GM19193 (cell line): Measurements from ENCODE around the gene NID1.
A peak's percentile ranks its signal among the peaks of the same experiment; 100 is the strongest.

Experiments
- POLR2A ChIP-seq: IDR thresholded peaks from 4 replicates; pipeline ENCODE4 v1.6.1; 2011; ENCODE audit not compliant: insufficient read depth, insufficient read length; ENCODE audit errors: extremely low read depth

NID1 gene

GRCh38 chr1:235979176-235979575 lies 85.7 kb downstream of the NID1 start:
- TF ChIP-seq POLR2A: no peak

GRCh38 chr1:235976490-235976889 lies 88.4 kb downstream of the NID1 start:
- TF ChIP-seq POLR2A: no peak

GRCh38 chr1:235974616-235975015 lies 90.3 kb downstream of the NID1 start:
- TF ChIP-seq POLR2A: no peak

GRCh38 chr1:235972311-235972689 lies 92.6 kb downstream of the NID1 start:
- TF ChIP-seq POLR2A: no peak

GRCh38 chr1:235971571-235972310 lies 93.1 kb downstream of the NID1 start:
- peak; percentile 60 for TF ChIP-seq POLR2A

GRCh38 chr1:235971020-235971419 lies 93.9 kb downstream of the NID1 start:
- no peak for TF ChIP-seq POLR2A

GRCh38 chr1:235968831-235969230 lies 96.1 kb downstream of the NID1 start:
- TF ChIP-seq POLR2A: no peak

GRCh38 chr1:235960809-235961208 lies 104.1 kb downstream of the NID1 start:
- TF ChIP-seq POLR2A: no peak

GRCh38 chr1:235958021-235958420 lies 106.9 kb downstream of the NID1 start:
- no peak for TF ChIP-seq POLR2A

GRCh38 chr1:235955777-235956176 lies 109.1 kb downstream of the NID1 start:
- no peak for TF ChIP-seq POLR2A

- no peak for TF ChIP-seq POLR2A
Measured at GRCh38 chr1:235954306-235955283, 110.3 kb downstream of the NID1 start.

GRCh38 chr1:235953801-235954200 lies 111.1 kb downstream of the NID1 start:
- TF ChIP-seq POLR2A: no peak

- TF ChIP-seq POLR2A: no peak
Measured at GRCh38 chr1:235952950-235953615, 111.8 kb downstream of the NID1 start.

GRCh38 chr1:235951661-235952060 lies 113.2 kb downstream of the NID1 start:
- no peak for TF ChIP-seq POLR2A

- TF ChIP-seq POLR2A: no peak
Measured at GRCh38 chr1:235950318-235950717, 114.6 kb downstream of the NID1 start.
